ENCODE results near the gene ZNF420. TPM values are rescaled to one million over a fixed set of nuclear protein-coding genes. Genes with fewer than 3 reads are reported as not detected.

ZNF420 gene
- total RNA-seq, result 10 to 100 TPM in 1 of 6 donors, 1 to 10 TPM in 4, under 1 TPM in 1; 0.89 to 10.5 (median 7.6) TPM

GRCh38 chr19:37077934-37078716, at the start of gene ZNF420:
ZNF420 (plus strand) TSS chr19:37078433; CDS start chr19:37089119, 10,686 bp downstream.
- peak; percentile 99 to 100 for ATAC-seq (ENCODE audit: low FRiP score in 2 of 2)
- no peak for TF ChIP-seq EP300 (IDR thresholded peaks at IDR 0.05)
- peak; percentile 48 to 76 for TF ChIP-seq POLR2AphosphoS5 (IDR thresholded peaks at IDR 0.05)
- peak in 2 of 4 donors; percentile 27 to 63 for TF ChIP-seq POLR2A (IDR thresholded peaks at IDR 0.05)
- peak in 1 of 6 experiments; percentile 5 for TF ChIP-seq CTCF (IDR thresholded peaks at IDR 0.05)
- WGBS, 2 donors, result 0 to 1% methylated on average over 9 to 45 of the region's 61 CpGs
- Histone ChIP-seq H3K4me3 (peak within 1 kb of the TSS; percentile 34 to 92 (median 70)), H3K27me3 (no peaks in the 10 kb centered on the region), H3K27ac (peak within 1 kb of the TSS; percentile 68 to 89 (median 88)), H3K36me3 (peaks cover 0 to 8% (median 0%) of the 10 kb centered on the region in 4 donors), H3K4me1 (peaks cover 8 to 21% (median 10%) of the 10 kb centered on the region in 4 donors), H3K9me3 (peaks cover 11 to 23% (median 13%) of the 10 kb centered on the region in 4 donors)
- DNase-seq, result peak; percentile 96

GRCh38 chr19:37045140-37045539, 33.1 kb upstream of the ZNF420 start:
- H3K27ac ChIP-seq, result no peak overlapping the region
- no peak for TF ChIP-seq POLR2AphosphoS5 (IDR thresholded peaks at IDR 0.05)
- no peak for TF ChIP-seq EP300 (IDR thresholded peaks at IDR 0.05)
- no peak for TF ChIP-seq CTCF (IDR thresholded peaks at IDR 0.05)
- no peak for TF ChIP-seq POLR2A (IDR thresholded peaks at IDR 0.05)
- DNase-seq (no peak), ATAC-seq (ENCODE audit: low FRiP score in 2 of 2) (no peak)
- H3K4me1 ChIP-seq, result no peaks in the 10 kb centered on the region
- H3K9me3 ChIP-seq, result peaks cover 0 to 49% (median 9%) of the 10 kb centered on the region in 4 donors
- H3K27me3 ChIP-seq, result no peaks in the 10 kb centered on the region
- H3K4me3 ChIP-seq, result no peak overlapping the region
- H3K36me3 ChIP-seq, result no peaks in the 10 kb centered on the region
- WGBS, 2 donors, result 28% methylated on average over 1 of the region's 1 CpG

- Histone ChIP-seq H3K9me3 (peaks cover 0 to 70% (median 33%) of the 10 kb centered on the region in 4 donors), H3K27ac (no peak overlapping the region), H3K27me3 (no peaks in the 10 kb centered on the region), H3K4me1 (no peaks in the 10 kb centered on the region), H3K36me3 (no peaks in the 10 kb centered on the region), H3K4me3 (no peak overlapping the region)
- 97% methylated on average over 15 to 21 of the region's 22 CpGs for WGBS, 2 donors
- ATAC-seq (ENCODE audit: low FRiP score in 2 of 2) (no peak), DNase-seq (peak in 1 of 2 donors; percentile 39)
- TF ChIP-seq CTCF (IDR thresholded peaks at IDR 0.05) (no peak), POLR2A (IDR thresholded peaks at IDR 0.05) (no peak), POLR2AphosphoS5 (IDR thresholded peaks at IDR 0.05) (no peak), EP300 (IDR thresholded peaks at IDR 0.05) (no peak)
These were observed 22.9 kb upstream of the ZNF420 start for GRCh38 chr19:37055330-37055729.

GRCh38 chr19:37056776-37057175, 21.5 kb upstream of the ZNF420 start:
- no peak for ATAC-seq (ENCODE audit: low FRiP score in 2 of 2)
- no peak for TF ChIP-seq POLR2AphosphoS5 (IDR thresholded peaks at IDR 0.05)
- TF ChIP-seq CTCF (IDR thresholded peaks at IDR 0.05), result no peak
- no peak for TF ChIP-seq EP300 (IDR thresholded peaks at IDR 0.05)
- no peak for TF ChIP-seq POLR2A (IDR thresholded peaks at IDR 0.05)
- Histone ChIP-seq H3K9me3 (peaks cover 0 to 72% (median 34%) of the 10 kb centered on the region in 4 donors), H3K36me3 (no peaks in the 10 kb centered on the region), H3K4me3 (no peak overlapping the region), H3K27me3 (no peaks in the 10 kb centered on the region), H3K27ac (no peak overlapping the region), H3K4me1 (no peaks in the 10 kb centered on the region)
- DNase-seq, result peak in 1 of 2 donors; percentile 74
- WGBS, 2 donors, result 97 to 98% methylated on average over 7 to 22 of the region's 24 CpGs

Measured in upper lobe of left lung (tissue), 6 donors.